Epithelial cell of esophagus (primary cell): ENCODE results near the gene RAP2A.
A peak's percentile ranks its signal among the peaks of the same experiment; 100 is the strongest.

Experiments
- DNase-seq: peaks from one replicate; pipeline ENCODE4 v3.0.0; 2010; ENCODE audit warnings: low read depth
- H3K4me3 ChIP-seq: 2 replicates; pipeline ENCODE4 v1.5.1; 2011; ENCODE audit warnings: mild to moderate bottlenecking, low read length, control low read depth
- TF ChIP-seq, protein P1 (sequence below): IDR thresholded peaks from 2 replicates; pipeline ENCODE4 v1.5.1; 2011; ENCODE audit warnings: low read depth, mild to moderate bottlenecking, low read length, control low read depth, inconsistent platforms; ENCODE audit not compliant: insufficient read depth; ENCODE audit errors: missing control alignments

The RAP2A gene

DNA sequence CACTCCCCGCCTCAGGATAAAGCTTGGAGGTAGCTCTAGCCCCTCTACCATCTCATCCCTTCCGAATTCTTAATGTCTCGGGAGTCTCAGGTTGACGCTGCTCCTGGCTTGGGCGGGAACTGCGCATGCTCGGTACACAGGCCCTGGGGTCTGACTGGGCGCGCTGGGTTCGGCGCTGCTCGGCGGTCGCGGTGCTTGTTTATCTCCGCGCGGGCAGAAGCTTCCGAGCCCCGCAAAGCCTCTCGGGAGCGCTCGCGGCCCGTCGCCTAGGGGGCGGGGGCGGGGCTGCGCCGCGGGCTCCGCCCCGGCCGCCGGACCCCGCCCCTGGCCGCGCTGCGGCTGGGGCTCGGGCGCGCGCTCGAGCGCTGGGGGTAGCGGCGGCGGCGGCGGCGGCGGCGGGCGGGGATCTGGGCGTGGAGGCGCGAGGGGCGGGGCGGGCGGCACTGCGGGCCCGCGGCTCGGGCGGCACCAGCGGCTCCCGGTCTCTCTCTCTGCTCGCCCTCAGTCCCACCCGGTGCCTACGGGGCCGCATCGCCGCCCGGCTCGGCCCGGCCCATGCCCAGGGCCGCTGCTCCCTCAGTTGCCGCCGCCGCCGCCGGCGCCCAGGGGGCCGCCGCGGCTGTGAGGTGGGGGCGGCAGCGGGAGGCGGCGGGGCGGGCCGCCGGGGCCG is at the start of gene RAP2A:
Gene RAP2A, plus strand, starts transcription at position 443 of the 670 bp plus-strand sequence. CDS start 302 bp downstream, outside the sequence.
- TF ChIP-seq, protein P1, sequence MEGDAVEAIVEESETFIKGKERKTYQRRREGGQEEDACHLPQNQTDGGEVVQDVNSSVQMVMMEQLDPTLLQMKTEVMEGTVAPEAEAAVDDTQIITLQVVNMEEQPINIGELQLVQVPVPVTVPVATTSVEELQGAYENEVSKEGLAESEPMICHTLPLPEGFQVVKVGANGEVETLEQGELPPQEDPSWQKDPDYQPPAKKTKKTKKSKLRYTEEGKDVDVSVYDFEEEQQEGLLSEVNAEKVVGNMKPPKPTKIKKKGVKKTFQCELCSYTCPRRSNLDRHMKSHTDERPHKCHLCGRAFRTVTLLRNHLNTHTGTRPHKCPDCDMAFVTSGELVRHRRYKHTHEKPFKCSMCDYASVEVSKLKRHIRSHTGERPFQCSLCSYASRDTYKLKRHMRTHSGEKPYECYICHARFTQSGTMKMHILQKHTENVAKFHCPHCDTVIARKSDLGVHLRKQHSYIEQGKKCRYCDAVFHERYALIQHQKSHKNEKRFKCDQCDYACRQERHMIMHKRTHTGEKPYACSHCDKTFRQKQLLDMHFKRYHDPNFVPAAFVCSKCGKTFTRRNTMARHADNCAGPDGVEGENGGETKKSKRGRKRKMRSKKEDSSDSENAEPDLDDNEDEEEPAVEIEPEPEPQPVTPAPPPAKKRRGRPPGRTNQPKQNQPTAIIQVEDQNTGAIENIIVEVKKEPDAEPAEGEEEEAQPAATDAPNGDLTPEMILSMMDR, result no peak
- DNase-seq, result peak; percentile 92
- peak within 1 kb of the TSS; percentile 84 for H3K4me3 ChIP-seq

DNA sequence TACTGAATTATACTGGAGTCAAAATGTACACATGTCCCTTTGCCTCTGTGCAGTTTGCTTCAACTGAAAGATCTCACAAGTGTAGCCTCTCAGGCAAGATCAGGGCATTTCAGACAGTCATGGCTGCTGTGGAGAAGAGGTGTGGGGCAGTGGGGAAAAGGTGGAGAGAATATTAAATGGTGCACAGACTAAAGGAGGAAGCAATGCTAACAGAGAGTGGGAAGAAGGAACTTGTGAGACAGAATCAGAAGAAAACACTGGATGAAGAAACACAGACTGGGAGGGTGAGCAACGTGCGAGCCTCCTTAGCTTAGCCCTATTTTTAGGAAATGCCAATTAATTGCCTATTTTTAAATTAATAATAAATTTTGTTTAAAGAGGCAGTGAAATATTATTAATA is 49.6 kb upstream of the RAP2A start:
- DNase-seq, result no peak
- TF ChIP-seq, protein P1, result no peak
- H3K4me3 ChIP-seq, result no peak overlapping the region

DNA sequence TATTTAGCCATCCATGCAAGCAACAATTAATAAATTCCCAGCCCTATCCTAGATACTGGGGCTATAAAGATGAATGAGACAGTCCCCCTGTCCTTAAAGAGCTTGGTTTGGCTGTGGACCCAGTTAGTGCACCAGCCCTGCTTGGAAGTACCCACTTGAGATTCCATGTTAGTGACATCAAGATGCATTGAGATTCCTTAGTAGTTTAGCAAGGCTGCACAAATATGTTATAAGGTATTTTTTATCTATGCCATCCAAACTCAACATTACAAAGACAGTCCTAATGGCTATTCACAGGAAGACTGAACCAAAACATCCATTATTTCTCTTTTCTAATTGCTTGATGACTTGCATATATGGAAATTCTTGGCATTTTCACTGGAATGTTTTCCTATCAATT is 48.8 kb upstream of the RAP2A start:
- no peak for DNase-seq

DNA sequence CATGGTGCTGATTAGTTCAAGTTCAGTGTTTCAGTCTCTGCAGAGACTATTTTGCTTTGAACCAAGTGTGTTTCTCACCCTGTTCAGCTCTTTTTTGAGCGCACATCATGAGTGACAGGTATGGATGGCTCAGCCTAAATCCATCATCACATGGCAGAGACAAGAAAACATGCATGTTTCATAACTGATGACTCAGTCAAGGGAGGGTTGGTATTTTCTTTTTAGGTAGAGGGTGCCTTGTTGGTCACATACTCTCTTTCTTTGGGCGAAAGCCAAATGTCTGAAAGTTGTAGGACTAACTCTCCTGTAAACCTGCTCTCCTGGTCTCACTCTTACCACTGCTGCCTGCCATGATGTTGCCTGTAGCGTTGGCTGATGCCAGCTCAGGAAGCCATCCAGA is 48.1 kb upstream of the RAP2A start:
- no peak overlapping the region for H3K4me3 ChIP-seq
- peak; percentile 96 for DNase-seq
- TF ChIP-seq, protein P1, result no peak

More for the DNA sequence above, 48.8 kb upstream of the RAP2A start:
- no peak overlapping the region for H3K4me3 ChIP-seq
- TF ChIP-seq, protein P1, result no peak

DNA sequence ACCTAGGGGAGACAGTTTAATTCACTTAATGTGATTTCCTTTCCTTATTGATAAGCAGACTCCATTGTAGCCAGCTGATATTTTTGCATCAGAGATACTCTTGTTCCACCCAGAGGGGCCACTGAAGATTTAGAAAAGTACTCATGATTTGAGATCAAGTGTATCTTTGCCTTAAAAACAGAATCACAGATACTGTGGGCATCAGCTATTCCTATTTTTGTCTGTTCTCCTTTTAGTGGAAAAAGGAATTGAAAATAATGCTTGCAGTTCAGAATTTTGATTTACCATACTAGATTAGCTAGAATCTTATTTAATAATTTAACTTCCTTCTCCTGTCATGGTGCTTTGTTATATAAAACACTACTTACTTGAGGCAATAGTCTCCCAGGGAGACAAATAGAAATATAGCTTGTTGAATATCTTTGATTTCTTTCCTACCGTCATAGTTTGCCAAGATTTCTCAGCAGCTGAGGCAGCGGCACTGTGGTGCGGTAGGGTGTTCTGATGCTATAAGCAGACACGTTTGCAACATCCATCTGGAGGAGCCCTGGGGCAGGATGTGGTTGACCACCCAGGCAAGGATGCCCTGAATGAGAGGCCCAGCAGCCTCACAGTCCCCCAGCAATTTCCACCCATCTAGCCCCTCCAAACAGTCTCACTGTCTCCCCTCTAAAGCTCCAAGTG is 47.0 kb upstream of the RAP2A start:
- H3K4me3 ChIP-seq, result no peak overlapping the region
- DNase-seq, result no peak

DNA sequence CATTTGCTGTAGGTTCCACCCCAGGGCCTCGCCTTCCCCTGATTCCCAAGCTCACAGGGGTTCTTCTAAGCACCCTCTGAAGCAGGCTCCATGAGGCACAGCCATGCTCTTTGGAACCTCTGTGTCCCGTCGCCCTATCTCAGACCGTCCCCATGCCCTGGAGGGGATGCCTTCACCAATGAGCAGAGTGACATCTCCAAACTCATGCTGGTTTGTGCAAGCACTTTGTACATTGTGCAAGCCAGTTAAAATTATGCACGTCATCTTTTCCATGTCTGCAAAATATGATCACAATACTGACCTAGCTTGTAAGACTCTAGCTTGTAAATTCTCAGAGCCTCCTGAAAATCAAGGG is 46.5 kb upstream of the RAP2A start:
- DNase-seq, result no peak
- TF ChIP-seq, protein P1, result no peak
- H3K4me3 ChIP-seq, result no peak overlapping the region

More for the DNA sequence above, 47.0 kb upstream of the RAP2A start:
- TF ChIP-seq, protein P1, result no peak
